K562 (cell line): ENCODE measurements around the gene TRIP10. TPM values are rescaled to one million over a fixed set of nuclear protein-coding genes. Genes with fewer than 3 reads are reported as not detected.

ENCODE experiments used
- BCOR ChIP-seq: fragments of 450-650 bp; IDR thresholded peaks from 2 replicates; pipeline ENCODE4 v1.6.1; 2016
- BHLHE40 ChIP-seq: IDR thresholded peaks from 2 replicates; pipeline ENCODE4 v1.6.1; 2011; ENCODE audit warnings: low read length, improper control_type of control experiment
- CSDE1 ChIP-seq, 2 experiments: fragments of 450-650 bp; IDR thresholded peaks; 2 replicates each; pipeline ENCODE4 v1.6.1; 2016; ENCODE audit warnings: mild to moderate bottlenecking in 1 of 2
- E2F3 ChIP-seq: fragments of 250-450 bp; sonication (Bioruptor Pico); IDR thresholded peaks from 2 replicates; pipeline ENCODE4 v1.4.0; 2020; ENCODE audit warnings: mild to moderate bottlenecking
- GABPB1 ChIP-seq: sonication (generic); formaldehyde crosslinking; IDR thresholded peaks from 2 replicates; pipeline ENCODE4 v1.8.0; 2022; ENCODE audit warnings: mild to moderate bottlenecking, missing genetic modification reagents
- MTA1 ChIP-seq: fragments of 450-650 bp; IDR thresholded peaks from 2 replicates; pipeline ENCODE4 v1.6.1; 2017; ENCODE audit warnings: borderline replicate concordance
- NONO ChIP-seq, 2 experiments: fragments of 200-400 bp in 1 of 2; fragments of 450-650 bp in 1 of 2; formaldehyde crosslinking in 1 of 2; IDR thresholded peaks; 2 replicates each; pipeline ENCODE4 v1.6.1; 2017; ENCODE audit warnings: low read depth in 2 of 2, mild to moderate bottlenecking in 2 of 2, moderate library complexity in 2 of 2, low read length in 1 of 2
- POLR2A ChIP-seq: fragments of 450-650 bp; conservative IDR thresholded peaks from 2 replicates; pipeline ENCODE4 v1.6.1; 2016
- POLR2AphosphoS2 ChIP-seq: IDR thresholded peaks from 2 replicates; pipeline ENCODE4 v1.6.1; 2012; ENCODE audit warnings: low read length, improper control_type of control experiment
- POLR2B ChIP-seq: fragments of 450-650 bp; IDR thresholded peaks from 2 replicates; pipeline ENCODE4 v1.6.1; 2018; ENCODE audit warnings: low read depth; ENCODE audit not compliant: partially characterized antibody
- PRMT5 ChIP-seq: sonication (generic); formaldehyde crosslinking; IDR thresholded peaks from 2 replicates; pipeline ENCODE4 v1.5.0; 2020; ENCODE audit warnings: missing genetic modification reagents
- RAD21 ChIP-seq, 2 experiments: fragments of 250-450 bp in 1 of 2; fragments of 450-650 bp in 1 of 2; sonication (Bioruptor Pico) in 1 of 2; formaldehyde crosslinking in 1 of 2; IDR thresholded peaks in 1 of 2; conservative IDR thresholded peaks in 1 of 2; 2 replicates each; pipeline versions ENCODE4 v1.4.0 to v1.8.0; 2020 to 2022; ENCODE audit warnings: mild to moderate bottlenecking in 2 of 2, moderate library complexity in 1 of 2
- RAD51 ChIP-seq: fragments of 450-650 bp; IDR thresholded peaks from 2 replicates; pipeline ENCODE4 v1.7.1; 2016; ENCODE audit warnings: low read depth, mild to moderate bottlenecking, borderline replicate concordance
- ZC3H4 ChIP-seq: sonication (generic); formaldehyde crosslinking; IDR thresholded peaks from 2 replicates; pipeline ENCODE4 v1.9.0; 2021; ENCODE audit warnings: missing genetic modification reagents, borderline replicate concordance
- polyA plus RNA-seq, 8 experiments: library from polyadenylated mRNA; depleted of rRNA in 4 of 8; stranded (reverse) in 5 of 8; unstranded in 3 of 8; fragments of >200 nt; fragmentation: Nextera tagmentation in 2 of 8; fragmentation: Illumina TruSeq in 1 of 8; extraction: Ambion mirVana in 2 of 8; extraction: Trizol in 1 of 8; gene quantifications; 2 replicates each; pipeline versions ENCODE4 v1.2.1 to v1.2.3, GENCODE V29; 2011 to 2014; ENCODE audit warnings: inconsistent platforms in 1 of 8, missing spikeins in 1 of 8
- total RNA-seq, 7 experiments: library from RNA; depleted of rRNA in 6 of 7; stranded (reverse); fragments of >200 nt in 6 of 7; fragmentation: Illumina TruSeq in 2 of 7; extraction: Trizol in 2 of 7; gene quantifications; 2 replicates each; pipeline versions ENCODE4 v1.2.1 to v1.2.3, GENCODE V29; 2011 to 2021; ENCODE audit warnings: low replicate concordance in 1 of 7
- TF ChIP-seq, protein P1 (sequence below), 2 experiments: fragments of 450-650 bp; IDR thresholded peaks; 2 replicates each; pipeline ENCODE4 v1.6.1; 2016; ENCODE audit warnings: mild to moderate bottlenecking in 2 of 2, borderline replicate concordance in 1 of 2, low read depth in 1 of 2, moderate library complexity in 1 of 2
- TF ChIP-seq, protein P2 (sequence below): sonication (generic); formaldehyde crosslinking; IDR thresholded peaks from 2 replicates; pipeline ENCODE4 v1.9.0; 2022; ENCODE audit warnings: mild to moderate bottlenecking, missing genetic modification reagents
- TF ChIP-seq, protein P3 (sequence below): fragments of 250-450 bp; sonication (Bioruptor Pico); IDR thresholded peaks from 2 replicates; pipeline ENCODE4 v1.4.0; 2020; ENCODE audit warnings: mild to moderate bottlenecking

TRIP10 gene
- total and polyA plus RNA-seq, 9 of the 15 experiments (the other 6 are each of a cell fraction or from before 2014, with no cell fraction given): 1.2 to 66.8 (median 36.1) TPM

- TF ChIP-seq POLR2B (peak; percentile 46), BCOR (no peak), RAD51 (peak; percentile 65), NONO (IDR thresholded peaks at IDR 0.05; ENCODE audit: low read depth in 2 of 2, low read length in 1 of 2) (0 out of 4 replicates have a peak, but pooled peaks of 1 of the 2 experiments have one; percentile 62), CSDE1 (IDR thresholded peaks at IDR 0.05) (no peak), ZC3H4 (CRISPR knock-in tag) (no peak), GABPB1 (CRISPR knock-in tag) (peak; percentile 51), MTA1 (peak; percentile 85; the same call in 1 of the 2 replicates), RAD21 (CRISPR knock-in tag; conservative IDR thresholded peaks at IDR 0.05 in 1 of 2, IDR thresholded peaks at IDR 0.05 in 1 of 2) (peak; percentile 42 to 54), PRMT5 (CRISPR knock-in tag) (no peak), BHLHE40 (peak; percentile 33; the same call in 1 of the 2 replicates), POLR2A (peak; percentile 71), POLR2AphosphoS2 (no peak), E2F3 (CRISPR knock-in tag) (no peak)
- TF ChIP-seq, protein P1, sequence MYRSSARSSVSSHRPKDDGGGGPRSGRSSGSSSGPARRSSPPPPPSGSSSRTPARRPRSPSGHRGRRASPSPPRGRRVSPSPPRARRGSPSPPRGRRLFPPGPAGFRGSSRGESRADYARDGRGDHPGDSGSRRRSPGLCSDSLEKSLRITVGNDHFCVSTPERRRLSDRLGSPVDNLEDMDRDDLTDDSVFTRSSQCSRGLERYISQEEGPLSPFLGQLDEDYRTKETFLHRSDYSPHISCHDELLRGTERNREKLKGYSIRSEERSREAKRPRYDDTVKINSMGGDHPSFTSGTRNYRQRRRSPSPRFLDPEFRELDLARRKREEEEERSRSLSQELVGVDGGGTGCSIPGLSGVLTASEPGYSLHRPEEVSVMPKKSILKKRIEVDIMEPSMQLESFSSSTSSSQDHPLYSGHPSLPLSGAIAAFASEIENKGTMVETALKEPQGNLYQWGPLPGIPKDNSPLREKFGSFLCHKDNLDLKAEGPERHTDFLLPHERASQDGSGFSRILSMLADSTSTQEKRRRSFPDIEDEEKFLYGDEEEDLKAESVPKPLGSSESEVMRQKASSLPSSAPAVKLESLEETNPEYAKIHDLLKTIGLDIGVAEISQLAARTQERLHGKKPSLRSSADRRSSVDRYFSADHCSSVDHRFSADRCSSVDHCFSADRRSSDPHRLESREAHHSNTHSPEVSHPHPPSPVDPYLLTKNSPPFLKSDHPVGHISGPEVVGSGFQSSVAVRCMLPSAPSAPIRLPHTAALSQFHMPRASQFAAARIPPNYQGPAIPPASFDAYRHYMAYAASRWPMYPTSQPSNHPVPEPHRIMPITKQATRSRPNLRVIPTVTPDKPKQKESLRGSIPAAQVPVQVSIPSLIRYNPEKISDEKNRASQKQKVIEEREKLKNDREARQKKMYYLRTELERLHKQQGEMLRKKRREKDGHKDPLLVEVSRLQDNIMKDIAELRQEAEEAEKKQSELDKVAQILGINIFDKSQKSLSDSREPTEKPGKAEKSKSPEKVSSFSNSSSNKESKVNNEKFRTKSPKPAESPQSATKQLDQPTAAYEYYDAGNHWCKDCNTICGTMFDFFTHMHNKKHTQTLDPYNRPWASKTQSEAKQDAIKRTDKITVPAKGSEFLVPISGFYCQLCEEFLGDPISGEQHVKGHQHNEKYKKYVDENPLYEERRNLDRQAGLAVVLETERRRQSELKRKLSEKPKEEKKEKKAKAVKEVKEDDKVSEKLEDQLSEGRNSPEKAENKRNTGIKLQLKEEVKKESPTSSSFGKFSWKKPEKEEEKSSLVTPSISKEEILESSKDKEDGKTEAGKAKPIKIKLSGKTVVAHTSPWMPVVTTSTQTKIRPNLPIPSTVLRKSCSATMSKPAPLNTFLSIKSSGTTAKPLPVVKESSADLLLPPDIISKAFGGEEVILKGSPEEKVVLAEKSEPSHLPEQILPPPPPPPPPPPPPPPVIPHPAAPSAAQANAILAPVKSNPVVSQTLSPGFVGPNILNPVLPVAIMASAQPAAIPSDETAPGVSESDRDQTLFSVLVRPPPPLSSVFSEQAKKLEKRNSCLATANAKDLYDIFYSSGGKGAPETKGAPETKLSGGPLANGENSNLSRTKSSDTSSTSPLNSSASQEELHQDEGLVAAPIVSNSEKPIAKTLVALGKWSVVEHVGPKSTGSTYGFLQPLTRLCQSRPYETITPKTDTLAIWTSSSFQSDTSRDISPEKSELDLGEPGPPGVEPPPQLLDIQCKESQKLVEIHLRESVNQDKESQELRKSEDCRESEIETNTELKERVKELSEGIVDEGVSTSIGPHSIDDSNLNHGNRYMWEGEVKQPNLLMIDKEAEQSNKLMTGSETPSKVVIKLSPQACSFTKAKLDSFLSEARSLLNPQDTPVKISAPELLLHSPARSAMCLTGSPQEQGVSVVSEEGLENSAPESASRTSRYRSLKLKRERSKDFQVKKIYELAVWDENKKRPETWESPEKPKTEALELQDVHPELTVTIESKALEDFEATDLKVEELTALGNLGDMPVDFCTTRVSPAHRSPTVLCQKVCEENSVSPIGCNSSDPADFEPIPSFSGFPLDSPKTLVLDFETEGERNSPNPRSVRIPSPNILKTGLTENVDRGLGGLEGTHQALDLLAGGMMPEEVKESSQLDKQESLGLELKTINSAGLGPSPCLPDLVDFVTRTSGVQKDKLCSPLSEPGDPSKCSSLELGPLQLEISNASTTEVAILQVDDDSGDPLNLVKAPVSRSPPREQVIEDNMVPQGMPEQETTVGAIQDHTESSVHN (IDR thresholded peaks at IDR 0.05; ENCODE audit: borderline replicate concordance in 1 of 2, low read depth in 1 of 2): no peak
- TF ChIP-seq, protein P2, sequence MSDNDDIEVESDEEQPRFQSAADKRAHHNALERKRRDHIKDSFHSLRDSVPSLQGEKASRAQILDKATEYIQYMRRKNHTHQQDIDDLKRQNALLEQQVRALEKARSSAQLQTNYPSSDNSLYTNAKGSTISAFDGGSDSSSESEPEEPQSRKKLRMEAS: peak; percentile 65; the same call in 1 of the 2 replicates
- TF ChIP-seq, protein P3, sequence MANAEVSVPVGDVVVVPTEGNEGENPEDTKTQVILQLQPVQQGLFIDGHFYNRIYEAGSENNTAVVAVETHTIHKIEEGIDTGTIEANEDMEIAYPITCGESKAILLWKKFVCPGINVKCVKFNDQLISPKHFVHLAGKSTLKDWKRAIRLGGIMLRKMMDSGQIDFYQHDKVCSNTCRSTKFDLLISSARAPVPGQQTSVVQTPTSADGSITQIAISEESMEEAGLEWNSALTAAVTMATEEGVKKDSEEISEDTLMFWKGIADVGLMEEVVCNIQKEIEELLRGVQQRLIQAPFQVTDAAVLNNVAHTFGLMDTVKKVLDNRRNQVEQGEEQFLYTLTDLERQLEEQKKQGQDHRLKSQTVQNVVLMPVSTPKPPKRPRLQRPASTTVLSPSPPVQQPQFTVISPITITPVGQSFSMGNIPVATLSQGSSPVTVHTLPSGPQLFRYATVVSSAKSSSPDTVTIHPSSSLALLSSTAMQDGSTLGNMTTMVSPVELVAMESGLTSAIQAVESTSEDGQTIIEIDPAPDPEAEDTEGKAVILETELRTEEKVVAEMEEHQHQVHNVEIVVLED (CRISPR knock-in tag): no peak
These were observed 3.1 kb upstream of the TRIP10 start (continued) for GRCh38 chr19:6736169-6736916.
